SK-MEL-5 (cell line): ENCODE results near the gene STRADA. TPM values are rescaled to one million over a fixed set of nuclear protein-coding genes. Genes with fewer than 3 reads are reported as not detected.
A peak's percentile ranks its signal among the peaks of the same experiment; 100 is the strongest.

ENCODE experiments used
- DNase-seq: peaks from one replicate; pipeline ENCODE4 v3.0.0-alpha.2; 2016; ENCODE audit warnings: low read depth, low spot score
- in situ Hi-C: cut with HindIII; loops from 2 replicates; pipeline ENCODE4 v1.10.0; 2016; ENCODE audit warnings: low sequenced_read_pairs, high pct_unique_total_duplicates, low pct_unique_long_range_greater_than_20kb
- total RNA-seq: library from RNA; depleted of rRNA; stranded (reverse); fragments of >200 nt; shearing (Covaris generic); gene quantifications from 2 replicates; pipeline ENCODE4 v1.2.3, GENCODE V29; 2014; rRNA removed

The STRADA gene
- total RNA-seq, 1 experiment from 2014 or later = 11.9 TPM

GRCh38 chr17:63675607-63676546 is 65.7 kb downstream of the STRADA start:
- DNase-seq = peak; percentile 72
- in situ Hi-C loops = no loop called here

GRCh38 chr17:63675231-63675606 is 66.4 kb downstream of the STRADA start:
- DNase-seq = no peak
- in situ Hi-C loops = no loop called here

- no peak for DNase-seq
- in situ Hi-C loops = no loop called here
Observed at GRCh38 chr17:63672856-63673255, 68.7 kb downstream of the STRADA start.

GRCh38 chr17:63665527-63666214 is 75.9 kb downstream of the STRADA start:
- in situ Hi-C loops = no loop called here
- DNase-seq = no peak

GRCh38 chr17:63659850-63660249 is 81.7 kb downstream of the STRADA start:
- DNase-seq = no peak
- in situ Hi-C loops = no loop called here

- no peak for DNase-seq
- in situ Hi-C loops = no loop called here
Observed at GRCh38 chr17:63658366-63658765, 83.2 kb downstream of the STRADA start.

GRCh38 chr17:63657786-63658185 is 83.8 kb downstream of the STRADA start:
- in situ Hi-C loops = no loop called here
- no peak for DNase-seq

GRCh38 chr17:63653050-63653449 is 88.5 kb downstream of the STRADA start:
- no peak for DNase-seq
- in situ Hi-C loops = no loop called here

Other genes starting within 250 kb of the STRADA start
- gene KCNH6, start 218.4 kb downstream of the STRADA start, total RNA-seq = not detected in 2 replicates
- gene DCAF7, start 191.3 kb downstream of the STRADA start, total RNA-seq = 36.8 and 37.0 TPM in 2 replicates
- 22.3 and 25.9 TPM in 2 replicates for gene TACO1, start 140.9 kb downstream of the STRADA start, total RNA-seq
- gene MAP3K3, start 119.4 kb downstream of the STRADA start, total RNA-seq = 13.1 and 14.8 TPM in 2 replicates
- 12.0 and 18.6 TPM in 2 replicates for gene LIMD2, start 41.7 kb downstream of the STRADA start, total RNA-seq
- gene CCDC47, start 31.8 kb upstream of the STRADA start, total RNA-seq = 105 and 109 TPM in 2 replicates
- gene DDX42, start 32.4 kb upstream of the STRADA start, total RNA-seq = 56.8 and 60.2 TPM in 2 replicates
- gene PSMC5, start 85.6 kb upstream of the STRADA start, total RNA-seq = 21.8 and 30.8 TPM in 2 replicates
- 42.4 and 51.6 TPM in 2 replicates for gene FTSJ3, start 85.9 kb upstream of the STRADA start, total RNA-seq
- 146 and 160 TPM in 2 replicates for gene SMARCD2, start 100.9 kb upstream of the STRADA start, total RNA-seq
- not detected in 2 replicates for gene CSH2, start 131.9 kb upstream of the STRADA start, total RNA-seq
- gene GH2, start 140.1 kb upstream of the STRADA start, total RNA-seq = not detected in 2 replicates
- not detected in 2 replicates for gene CSH1, start 154.8 kb upstream of the STRADA start, total RNA-seq
- gene CSHL1, start 169.5 kb upstream of the STRADA start, total RNA-seq = not detected in 2 replicates
- not detected in 2 replicates for gene GH1, start 177.0 kb upstream of the STRADA start, total RNA-seq
- 2.2 and 3.1 TPM in 2 replicates for gene CD79B, start 190.5 kb upstream of the STRADA start, total RNA-seq
- gene SCN4A, start 231.1 kb upstream of the STRADA start, total RNA-seq = not detected in 2 replicates